K562 (cell line): ENCODE data around the gene TXLNB. TPM values are rescaled to one million over a fixed set of nuclear protein-coding genes. Genes with fewer than 3 reads are reported as not detected.

Experiments
- ATAC-seq: fragments of 200-7000 bp; cut with Tn5 transposase; 3 replicates; pipeline ENCODE4 v1.9.1; 2020; ENCODE audit warnings: moderate library complexity
- BruUV-seq: library from RNA; stranded (reverse); fragments of 400-500 nt; replicated peaks from 2 replicates; lab custom pipeline; 2021; lab: Mats Ljungman, UMichigan
- CTCF ChIA-PET: fragments of 300-600 bp; formaldehyde crosslinking; extraction: SDS; loops from one replicate; lab custom pipeline; 2021; ENCODE audit warnings: low intra/inter-chr PET ratio; lab: Yijun Ruan, JAX
- POLR2A ChIA-PET: fragments of 300-600, 350-650 bp; sonication (Branson Sonifier 250); formaldehyde crosslinking; extraction: SDS; loops from one replicate; lab custom pipeline; 2021; ENCODE audit warnings: antibody characterized with exemption, inconsistent platforms; lab: Yijun Ruan, JAX
- DNase-seq, 4 experiments: peaks; one replicate each; pipeline versions ENCODE4 v3.0.0 to v3.0.0-alpha.2; 2011 to 2018; ENCODE audit warnings: low spot score in 3 of 4, mixed read lengths in 3 of 4; ENCODE audit errors: extremely low read depth in 1 of 4
- FAIRE-seq: peaks from 2 replicates; lab custom pipeline; 2011; peaks lifted over from hg19 to GRCh38; lab: Jason Lieb, UNC
- H2AFZ ChIP-seq: 2 replicates; pipeline ENCODE4 v1.6.0; 2011; ENCODE audit warnings: low read depth, low read length, control low read depth, inconsistent platforms
- H3K27ac ChIP-seq: fragments of 200-600 bp; 3 replicates; pipeline ENCODE4 v1.8.0; 2011; ENCODE audit warnings: low read depth, mild to moderate bottlenecking, control low read depth, inconsistent platforms, low read length, moderate library complexity, mixed read lengths; ENCODE audit errors: extremely low read depth
- H3K27me3 ChIP-seq, 2 experiments: fragments of 300-600 bp in 1 of 2; 2 replicates in 1 of 2; 3 replicates in 1 of 2; pipeline versions ENCODE4 v1.6.0 to v1.8.0; 2011; ENCODE audit warnings: inconsistent platforms in 2 of 2, low read length in 2 of 2, mild to moderate bottlenecking in 1 of 2, mixed read lengths in 1 of 2, moderate library complexity in 1 of 2; ENCODE audit not compliant: control insufficient read depth in 2 of 2, insufficient read depth in 2 of 2
- H3K36me3 ChIP-seq: fragments of 300-600 bp; 3 replicates; pipeline ENCODE4 v1.8.0; 2011; ENCODE audit warnings: mild to moderate bottlenecking, low read length, inconsistent platforms; ENCODE audit not compliant: control insufficient read depth, insufficient read depth
- H3K4me1 ChIP-seq, 2 experiments: fragments of 200-600 bp in 1 of 2; replicated peaks in 1 of 2; 2 replicates in 1 of 2; 3 replicates in 1 of 2; pipeline versions ENCODE4 v1.5.1 to v1.8.0; 2011; ENCODE audit warnings: inconsistent platforms in 2 of 2, low read length in 2 of 2, mild to moderate bottlenecking in 1 of 2, mixed read lengths in 1 of 2, moderate library complexity in 1 of 2; ENCODE audit not compliant: control insufficient read depth in 2 of 2, insufficient read depth in 2 of 2
- H3K4me2 ChIP-seq: 2 replicates; pipeline ENCODE4 v1.6.1; 2011; ENCODE audit warnings: low read length, control low read depth, inconsistent platforms, mixed read lengths; ENCODE audit not compliant: insufficient read depth
- H3K4me3 ChIP-seq: fragments of 200-600 bp; sonication (generic), shearing (Covaris generic); 2 replicates; pipeline ENCODE4 v1.5.1; 2016; ENCODE audit warnings: control low read depth, inconsistent platforms
- H3K79me2 ChIP-seq: fragments of 200-600 bp; 3 replicates; pipeline ENCODE4 v1.8.0; 2011; ENCODE audit warnings: low read length, inconsistent platforms; ENCODE audit not compliant: control insufficient read depth, insufficient read depth
- H3K9ac ChIP-seq, 2 experiments: 2 replicates each; pipeline versions ENCODE4 v1.6.0 to v1.6.1; 2011; ENCODE audit warnings: low read depth in 2 of 2, low read length in 2 of 2, control low read depth in 1 of 2, inconsistent platforms in 1 of 2, mild to moderate bottlenecking in 1 of 2, mixed read lengths in 1 of 2; ENCODE audit not compliant: insufficient read depth in 1 of 2
- H3K9me1 ChIP-seq: one replicate; pipeline ENCODE4 v1.6.0; 2011; ENCODE audit warnings: inconsistent platforms, mild to moderate bottlenecking, low read length, moderate library complexity; ENCODE audit not compliant: control insufficient read depth, insufficient read depth
- H3K9me3 ChIP-seq: replicated peaks from 2 replicates; pipeline ENCODE4 v1.5.1; 2011; ENCODE audit warnings: low read depth, low read length, inconsistent platforms; ENCODE audit not compliant: control insufficient read depth, insufficient read depth
- H4K20me1 ChIP-seq: replicated peaks from 2 replicates; pipeline ENCODE4 v1.6.1; 2011; ENCODE audit warnings: low read length, inconsistent platforms, mixed read lengths; ENCODE audit not compliant: control insufficient read depth, insufficient read depth
- CHD1 ChIP-seq: fragments of 200-600 bp; sonication (generic); IDR thresholded peaks from one replicate; pipeline ENCODE4 v1.6.1; 2012; ENCODE audit warnings: mild to moderate bottlenecking, moderate library complexity, low read length, inconsistent platforms
- MEF2D ChIP-seq: conservative IDR thresholded peaks from 2 replicates; pipeline ENCODE4 v1.6.1; 2016; ENCODE audit warnings: low read depth, missing genetic modification characterization, missing compliant biosample characterization
- NBN ChIP-seq: fragments of 450-650 bp; IDR thresholded peaks from 2 replicates; pipeline ENCODE4 v1.6.1; 2016; ENCODE audit warnings: low read depth, mild to moderate bottlenecking
- SMAD4 ChIP-seq: fragments of 250-450 bp; sonication (Bioruptor Pico); conservative IDR thresholded peaks from 2 replicates; pipeline ENCODE4 v1.8.0; 2021; ENCODE audit warnings: inconsistent platforms, mild to moderate bottlenecking, moderate library complexity
- ZNF143 ChIP-seq: sonication (generic); formaldehyde crosslinking; IDR thresholded peaks from 2 replicates; pipeline ENCODE4 v1.9.0; 2022; ENCODE audit warnings: mild to moderate bottlenecking, missing genetic modification reagents
- WGBS: fragments of 100-300 bp; shearing (Covaris generic); methylation state at CpG from one replicate; pipeline ENCODE4 v1.1.6; 2016; ENCODE audit warnings: low coverage, mixed read lengths; ENCODE audit not compliant: insufficient coverage; ENCODE audit errors: missing lambda C conversion rate; 5-methylcytosine and 5-hydroxymethylcytosine counted together
- in situ Hi-C: fragments of 300-500 bp; cut with MboI; formaldehyde crosslinking; loops from 4 replicates; pipeline ENCODE4 v1.15.0; 2018; ENCODE audit warnings: inconsistent platforms, mixed read lengths
- intact Hi-C: fragments of 100-400 bp; cut with micrococcal nuclease; formaldehyde crosslinking; loops from 2 replicates; pipeline ENCODE4 v1.14.2; 2022
- polyA plus RNA-seq, 8 experiments: library from polyadenylated mRNA; depleted of rRNA in 4 of 8; stranded (reverse) in 5 of 8; unstranded in 3 of 8; fragments of >200 nt; fragmentation: Nextera tagmentation in 2 of 8; fragmentation: Illumina TruSeq in 1 of 8; extraction: Ambion mirVana in 2 of 8; extraction: Trizol in 1 of 8; gene quantifications; 2 replicates each; pipeline versions ENCODE4 v1.2.1 to v1.2.3, GENCODE V29; 2011 to 2014; ENCODE audit warnings: inconsistent platforms in 1 of 8, missing spikeins in 1 of 8
- total RNA-seq, 7 experiments: library from RNA; depleted of rRNA in 6 of 7; stranded (reverse); fragments of >200 nt in 6 of 7; fragmentation: Illumina TruSeq in 2 of 7; extraction: Trizol in 2 of 7; gene quantifications; 2 replicates each; pipeline versions ENCODE4 v1.2.1 to v1.2.3, GENCODE V29; 2011 to 2021; ENCODE audit warnings: low replicate concordance in 1 of 7
- TF ChIP-seq, protein P1 (sequence below): sonication (generic); formaldehyde crosslinking; IDR thresholded peaks from 2 replicates; pipeline ENCODE4 v1.8.0; 2022; ENCODE audit warnings: mild to moderate bottlenecking, missing genetic modification reagents, borderline replicate concordance
- TF ChIP-seq, protein P2 (sequence below): sonication (generic); formaldehyde crosslinking; IDR thresholded peaks from 2 replicates; pipeline ENCODE4 v1.8.1; 2023; ENCODE audit warnings: mild to moderate bottlenecking, missing genetic modification reagents
- TF ChIP-seq, protein P3 (sequence below): sonication (generic); formaldehyde crosslinking; IDR thresholded peaks from 2 replicates; pipeline ENCODE4 v1.8.1; 2022; ENCODE audit warnings: missing genetic modification reagents
- TF ChIP-seq, protein P4 (sequence below): fragments of 250-450 bp; sonication (Bioruptor Pico); IDR thresholded peaks from 2 replicates; pipeline ENCODE4 v1.5.1; 2021; ENCODE audit warnings: mild to moderate bottlenecking

Gene TXLNB
- total and polyA plus RNA-seq, 9 of the 15 experiments (the other 6 are each of a cell fraction or from before 2014, with no cell fraction given) = not detected

DNA sequence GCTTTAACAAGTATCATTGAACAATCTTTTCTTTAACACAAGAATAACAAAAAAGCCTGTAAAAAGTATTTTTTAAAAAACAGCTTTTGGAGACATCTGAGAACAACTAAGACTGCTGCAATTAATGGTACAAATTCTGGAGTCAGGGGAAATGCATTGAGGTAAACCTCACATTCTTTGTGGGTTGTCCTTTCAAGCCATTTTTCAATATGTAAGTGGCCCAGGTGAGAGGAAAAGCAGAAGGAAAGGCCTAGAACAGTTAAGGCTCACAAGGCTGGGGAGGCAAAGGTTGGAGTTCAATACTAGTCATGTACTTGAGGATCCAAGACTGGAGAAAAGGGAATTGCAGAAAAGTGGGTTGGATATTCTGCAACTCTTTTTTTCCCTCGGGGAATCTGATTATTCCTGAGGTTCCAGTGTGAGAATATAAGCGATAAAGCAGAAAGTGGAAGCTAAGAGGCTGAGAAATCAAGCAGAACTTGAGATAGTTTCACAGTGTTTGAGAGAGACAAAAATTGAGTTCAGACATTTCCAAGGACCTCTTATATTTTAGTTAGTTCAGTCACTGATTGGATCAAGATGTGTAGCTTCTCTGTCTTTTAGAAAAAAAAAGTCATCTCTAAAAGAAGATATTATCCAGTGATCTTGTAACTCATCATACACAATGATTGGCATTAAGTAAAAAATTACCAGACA, 25.0 kb upstream of the TXLNB start:
- in situ Hi-C loops = no loop called here
- no peak overlapping the region for H3K4me3 ChIP-seq
- H2AFZ ChIP-seq = no peak overlapping the region
- ChIA-PET CTCF (no interaction called here), POLR2A (interaction anchor here (0.6 kb wide), 1 partner anchor 18 kb away, joined by 3 read pairs; no protein-coding TSS in a partner anchor)
- H3K27me3 ChIP-seq = peaks cover 4% of the 10 kb centered on the region in 2 experiments; a peak in 3 of 5 replicates
- ATAC-seq (no peak), FAIRE-seq (no peak), DNase-seq (no peak)
- no peaks in the 10 kb centered on the region for H3K79me2 ChIP-seq
- no peak overlapping the region for H3K4me2 ChIP-seq
- no peak overlapping the region for H3K9ac ChIP-seq
- no peak overlapping the region for H3K27ac ChIP-seq
- no peaks in the 10 kb centered on the region for H3K9me1 ChIP-seq
- H4K20me1 ChIP-seq = no peaks in the 10 kb centered on the region
- 0% methylated on average over 2 of the region's 2 CpGs for WGBS
- H3K9me3 ChIP-seq = no peaks in the 10 kb centered on the region
- H3K36me3 ChIP-seq = no peaks in the 10 kb centered on the region
- H3K4me1 ChIP-seq = no peaks in the 10 kb centered on the region
- no TSS peak for BruUV-seq
- intact Hi-C loops = no loop called here
- TF ChIP-seq CHD1 (no peak), MEF2D (tag) (no peak), SMAD4 (CRISPR knock-in tag) (no peak), NBN (no peak), ZNF143 (CRISPR knock-in tag) (no peak)
- TF ChIP-seq, protein P1, sequence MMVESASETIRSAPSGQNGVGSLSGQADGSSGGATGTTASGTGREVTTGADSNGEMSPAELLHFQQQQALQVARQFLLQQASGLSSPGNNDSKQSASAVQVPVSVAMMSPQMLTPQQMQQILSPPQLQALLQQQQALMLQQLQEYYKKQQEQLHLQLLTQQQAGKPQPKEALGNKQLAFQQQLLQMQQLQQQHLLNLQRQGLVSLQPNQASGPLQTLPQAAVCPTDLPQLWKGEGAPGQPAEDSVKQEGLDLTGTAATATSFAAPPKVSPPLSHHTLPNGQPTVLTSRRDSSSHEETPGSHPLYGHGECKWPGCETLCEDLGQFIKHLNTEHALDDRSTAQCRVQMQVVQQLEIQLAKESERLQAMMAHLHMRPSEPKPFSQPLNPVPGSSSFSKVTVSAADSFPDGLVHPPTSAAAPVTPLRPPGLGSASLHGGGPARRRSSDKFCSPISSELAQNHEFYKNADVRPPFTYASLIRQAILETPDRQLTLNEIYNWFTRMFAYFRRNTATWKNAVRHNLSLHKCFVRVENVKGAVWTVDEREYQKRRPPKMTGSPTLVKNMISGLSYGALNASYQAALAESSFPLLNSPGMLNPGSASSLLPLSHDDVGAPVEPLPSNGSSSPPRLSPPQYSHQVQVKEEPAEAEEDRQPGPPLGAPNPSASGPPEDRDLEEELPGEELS (CRISPR knock-in tag) = no peak
- TF ChIP-seq, protein P2, sequence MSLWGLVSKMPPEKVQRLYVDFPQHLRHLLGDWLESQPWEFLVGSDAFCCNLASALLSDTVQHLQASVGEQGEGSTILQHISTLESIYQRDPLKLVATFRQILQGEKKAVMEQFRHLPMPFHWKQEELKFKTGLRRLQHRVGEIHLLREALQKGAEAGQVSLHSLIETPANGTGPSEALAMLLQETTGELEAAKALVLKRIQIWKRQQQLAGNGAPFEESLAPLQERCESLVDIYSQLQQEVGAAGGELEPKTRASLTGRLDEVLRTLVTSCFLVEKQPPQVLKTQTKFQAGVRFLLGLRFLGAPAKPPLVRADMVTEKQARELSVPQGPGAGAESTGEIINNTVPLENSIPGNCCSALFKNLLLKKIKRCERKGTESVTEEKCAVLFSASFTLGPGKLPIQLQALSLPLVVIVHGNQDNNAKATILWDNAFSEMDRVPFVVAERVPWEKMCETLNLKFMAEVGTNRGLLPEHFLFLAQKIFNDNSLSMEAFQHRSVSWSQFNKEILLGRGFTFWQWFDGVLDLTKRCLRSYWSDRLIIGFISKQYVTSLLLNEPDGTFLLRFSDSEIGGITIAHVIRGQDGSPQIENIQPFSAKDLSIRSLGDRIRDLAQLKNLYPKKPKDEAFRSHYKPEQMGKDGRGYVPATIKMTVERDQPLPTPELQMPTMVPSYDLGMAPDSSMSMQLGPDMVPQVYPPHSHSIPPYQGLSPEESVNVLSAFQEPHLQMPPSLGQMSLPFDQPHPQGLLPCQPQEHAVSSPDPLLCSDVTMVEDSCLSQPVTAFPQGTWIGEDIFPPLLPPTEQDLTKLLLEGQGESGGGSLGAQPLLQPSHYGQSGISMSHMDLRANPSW (CRISPR knock-in tag) = no peak
- TF ChIP-seq, protein P3, sequence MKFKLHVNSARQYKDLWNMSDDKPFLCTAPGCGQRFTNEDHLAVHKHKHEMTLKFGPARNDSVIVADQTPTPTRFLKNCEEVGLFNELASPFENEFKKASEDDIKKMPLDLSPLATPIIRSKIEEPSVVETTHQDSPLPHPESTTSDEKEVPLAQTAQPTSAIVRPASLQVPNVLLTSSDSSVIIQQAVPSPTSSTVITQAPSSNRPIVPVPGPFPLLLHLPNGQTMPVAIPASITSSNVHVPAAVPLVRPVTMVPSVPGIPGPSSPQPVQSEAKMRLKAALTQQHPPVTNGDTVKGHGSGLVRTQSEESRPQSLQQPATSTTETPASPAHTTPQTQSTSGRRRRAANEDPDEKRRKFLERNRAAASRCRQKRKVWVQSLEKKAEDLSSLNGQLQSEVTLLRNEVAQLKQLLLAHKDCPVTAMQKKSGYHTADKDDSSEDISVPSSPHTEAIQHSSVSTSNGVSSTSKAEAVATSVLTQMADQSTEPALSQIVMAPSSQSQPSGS (CRISPR knock-in tag) = no peak
- TF ChIP-seq, protein P4, sequence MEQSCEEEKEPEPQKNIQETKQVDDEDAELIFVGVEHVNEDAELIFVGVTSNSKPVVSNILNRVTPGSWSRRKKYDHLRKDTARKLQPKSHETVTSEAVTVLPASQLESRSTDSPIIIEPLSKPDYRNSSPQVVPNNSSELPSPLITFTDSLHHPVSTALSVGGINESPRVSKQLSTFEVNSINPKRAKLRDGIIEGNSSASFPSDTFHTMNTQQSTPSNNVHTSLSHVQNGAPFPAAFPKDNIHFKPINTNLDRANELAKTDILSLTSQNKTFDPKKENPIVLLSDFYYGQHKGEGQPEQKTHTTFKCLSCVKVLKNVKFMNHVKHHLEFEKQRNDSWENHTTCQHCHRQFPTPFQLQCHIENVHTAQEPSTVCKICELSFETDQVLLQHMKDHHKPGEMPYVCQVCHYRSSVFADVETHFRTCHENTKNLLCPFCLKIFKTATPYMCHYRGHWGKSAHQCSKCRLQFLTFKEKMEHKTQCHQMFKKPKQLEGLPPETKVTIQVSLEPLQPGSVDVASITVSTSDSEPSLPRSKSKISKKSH (CRISPR knock-in tag) = no peak
